ENCODE data around the gene SPEM2.

SPEM2 gene

GRCh38 chr17:7408863-7409262 is 16.6 kb upstream of the SPEM2 start:
- FAIRE-seq (no peak), DNase-seq (ENCODE audit: insufficient read length, low spot score) (no peak)
- TF ChIP-seq TAF1 (IDR thresholded peaks at IDR 0.05; ENCODE audit: low read depth, low read length): no peak
- TF ChIP-seq PAX5 (IDR thresholded peaks at IDR 0.05; ENCODE audit: insufficient read depth, low read length, severe bottlenecking): no peak
- TF ChIP-seq SPI1 (IDR thresholded peaks at IDR 0.05; ENCODE audit: low read depth, low read length): no peak
- no peak for TF ChIP-seq POLR2AphosphoS5 (IDR thresholded peaks at IDR 0.05; ENCODE audit: low read depth, low read length)
- TF ChIP-seq POLR2A (IDR thresholded peaks at IDR 0.05; ENCODE audit: low read depth, low read length): no peak
- TF ChIP-seq POU2F2 (IDR thresholded peaks at IDR 0.05; ENCODE audit: low read depth, low read length): no peak

GRCh38 chr17:7409716-7410115 is 15.7 kb upstream of the SPEM2 start:
- FAIRE-seq (no peak), DNase-seq (ENCODE audit: insufficient read length, low spot score) (no peak)
- no peak for TF ChIP-seq PAX5 (IDR thresholded peaks at IDR 0.05; ENCODE audit: insufficient read depth, low read length, severe bottlenecking)
- TF ChIP-seq TAF1 (IDR thresholded peaks at IDR 0.05; ENCODE audit: low read depth, low read length): no peak
- TF ChIP-seq POLR2AphosphoS5 (IDR thresholded peaks at IDR 0.05; ENCODE audit: low read depth, low read length): no peak
- TF ChIP-seq POLR2A (IDR thresholded peaks at IDR 0.05; ENCODE audit: low read depth, low read length): no peak
- no peak for TF ChIP-seq SPI1 (IDR thresholded peaks at IDR 0.05; ENCODE audit: low read depth, low read length)
- no peak for TF ChIP-seq POU2F2 (IDR thresholded peaks at IDR 0.05; ENCODE audit: low read depth, low read length)

- DNase-seq (ENCODE audit: insufficient read length, low spot score) (no peak), FAIRE-seq (no peak)
- TF ChIP-seq POLR2AphosphoS5 (IDR thresholded peaks at IDR 0.05; ENCODE audit: low read depth, low read length): no peak
- no peak for TF ChIP-seq TAF1 (IDR thresholded peaks at IDR 0.05; ENCODE audit: low read depth, low read length)
- TF ChIP-seq SPI1 (IDR thresholded peaks at IDR 0.05; ENCODE audit: low read depth, low read length): no peak
- no peak for TF ChIP-seq POU2F2 (IDR thresholded peaks at IDR 0.05; ENCODE audit: low read depth, low read length)
These were observed 14.6 kb upstream of the SPEM2 start for GRCh38 chr17:7410634-7411426.

- FAIRE-seq (no peak), DNase-seq (ENCODE audit: insufficient read length, low spot score) (no peak)
- TF ChIP-seq POLR2AphosphoS5 (IDR thresholded peaks at IDR 0.05; ENCODE audit: low read depth, low read length) (no peak), PAX5 (IDR thresholded peaks at IDR 0.05; ENCODE audit: insufficient read depth, low read length, severe bottlenecking) (no peak), POU2F2 (IDR thresholded peaks at IDR 0.05; ENCODE audit: low read depth, low read length) (no peak), SPI1 (IDR thresholded peaks at IDR 0.05; ENCODE audit: low read depth, low read length) (no peak), TAF1 (IDR thresholded peaks at IDR 0.05; ENCODE audit: low read depth, low read length) (no peak), POLR2A (IDR thresholded peaks at IDR 0.05; ENCODE audit: low read depth, low read length) (no peak)
These were observed 14.0 kb upstream of the SPEM2 start for GRCh38 chr17:7411427-7411750.

GRCh38 chr17:7413346-7413985 is 11.9 kb upstream of the SPEM2 start:
- no peak for FAIRE-seq
- TF ChIP-seq POU2F2 (IDR thresholded peaks at IDR 0.05; ENCODE audit: low read depth, low read length): no peak
- TF ChIP-seq TAF1 (IDR thresholded peaks at IDR 0.05; ENCODE audit: low read depth, low read length): no peak
- TF ChIP-seq POLR2A (IDR thresholded peaks at IDR 0.05; ENCODE audit: low read depth, low read length): no peak
- no peak for TF ChIP-seq PAX5 (IDR thresholded peaks at IDR 0.05; ENCODE audit: insufficient read depth, low read length, severe bottlenecking)
- no peak for TF ChIP-seq POLR2AphosphoS5 (IDR thresholded peaks at IDR 0.05; ENCODE audit: low read depth, low read length)
- no peak for TF ChIP-seq SPI1 (IDR thresholded peaks at IDR 0.05; ENCODE audit: low read depth, low read length)
- DNase-seq (ENCODE audit: insufficient read length, low spot score): no peak

GRCh38 chr17:7414837-7415236 is 10.6 kb upstream of the SPEM2 start:
- FAIRE-seq (no peak), DNase-seq (ENCODE audit: insufficient read length, low spot score) (no peak)
- no peak for TF ChIP-seq TAF1 (IDR thresholded peaks at IDR 0.05; ENCODE audit: low read depth, low read length)
- TF ChIP-seq POLR2A (IDR thresholded peaks at IDR 0.05; ENCODE audit: low read depth, low read length): no peak
- TF ChIP-seq POU2F2 (IDR thresholded peaks at IDR 0.05; ENCODE audit: low read depth, low read length): no peak
- no peak for TF ChIP-seq POLR2AphosphoS5 (IDR thresholded peaks at IDR 0.05; ENCODE audit: low read depth, low read length)
- no peak for TF ChIP-seq PAX5 (IDR thresholded peaks at IDR 0.05; ENCODE audit: insufficient read depth, low read length, severe bottlenecking)
- no peak for TF ChIP-seq SPI1 (IDR thresholded peaks at IDR 0.05; ENCODE audit: low read depth, low read length)

GRCh38 chr17:7415784-7416183 is 9.6 kb upstream of the SPEM2 start:
- FAIRE-seq: no peak
- TF ChIP-seq POU2F2 (IDR thresholded peaks at IDR 0.05; ENCODE audit: low read depth, low read length): no peak
- no peak for DNase-seq (ENCODE audit: insufficient read length, low spot score)

GRCh38 chr17:7416323-7416722 is 9.1 kb upstream of the SPEM2 start:
- FAIRE-seq: no peak
- no peak for DNase-seq (ENCODE audit: insufficient read length, low spot score)
- no peak for TF ChIP-seq POLR2AphosphoS5 (IDR thresholded peaks at IDR 0.05; ENCODE audit: low read depth, low read length)
- TF ChIP-seq POLR2A (IDR thresholded peaks at IDR 0.05; ENCODE audit: low read depth, low read length): no peak
- no peak for TF ChIP-seq POU2F2 (IDR thresholded peaks at IDR 0.05; ENCODE audit: low read depth, low read length)
- TF ChIP-seq SPI1 (IDR thresholded peaks at IDR 0.05; ENCODE audit: low read depth, low read length): no peak

- no peak for TF ChIP-seq POLR2AphosphoS5 (IDR thresholded peaks at IDR 0.05; ENCODE audit: low read depth, low read length)
- no peak for TF ChIP-seq TAF1 (IDR thresholded peaks at IDR 0.05; ENCODE audit: low read depth, low read length)
- no peak for TF ChIP-seq PAX5 (IDR thresholded peaks at IDR 0.05; ENCODE audit: insufficient read depth, low read length, severe bottlenecking)
- no peak for TF ChIP-seq SPI1 (IDR thresholded peaks at IDR 0.05; ENCODE audit: low read depth, low read length)
- no peak for TF ChIP-seq POU2F2 (IDR thresholded peaks at IDR 0.05; ENCODE audit: low read depth, low read length)
- TF ChIP-seq POLR2A (IDR thresholded peaks at IDR 0.05; ENCODE audit: low read depth, low read length): no peak
- DNase-seq (ENCODE audit: insufficient read length, low spot score): no peak
- FAIRE-seq: no peak
These were observed 8.3 kb upstream of the SPEM2 start for GRCh38 chr17:7417056-7417655.

Data from GM12891 (cell line).